Activated CD8-positive, alpha-beta T cell treated with anti-CD3 and anti-CD28 coated beads, Interleukin-2, amount 10 ng/mL, durations not matched to agents 7 days and 5 days (primary cell): ENCODE data around the gene PAGR1. TPM values are rescaled to one million over a fixed set of nuclear protein-coding genes. Genes with fewer than 3 reads are reported as not detected.
A peak's percentile ranks its signal among the peaks of the same experiment; 100 is the strongest.
"Not testable (repeated sequence)": the region's sequence is repeated elsewhere in the genome, so short reads cannot be mapped to it uniquely, and the experiment has no call there.

Experiments used
- ATAC-seq: fragments of 150-1000 bp; cut with Tn5 transposase; one replicate; pipeline ENCODE4 v1.10.0; 2021; ENCODE audit warnings: moderate library complexity
- CTCF ChIA-PET: fragments of 350-600 bp; sonication (Branson Sonifier 250); formaldehyde crosslinking; loops from one replicate; lab custom pipeline; 2021; ENCODE audit warnings: antibody characterized with exemption; lab: Charles Lee
- POLR2A ChIA-PET: fragments of 350-600 bp; sonication (Branson Sonifier 250); formaldehyde crosslinking; loops from one replicate; lab custom pipeline; 2021; ENCODE audit warnings: antibody characterized with exemption; lab: Charles Lee
- DNase-seq: peaks from one replicate; pipeline ENCODE4 v3.0.0-alpha.2; 2020
- H3K27ac Mint-ChIP-seq: one replicate; pipeline ENCODE4 v1.8.0; 2021; ENCODE audit warnings: mild to moderate bottlenecking, mixed read lengths
- H3K27me3 Mint-ChIP-seq: one replicate; pipeline ENCODE4 v1.8.0; 2021; ENCODE audit warnings: low read depth, mixed read lengths
- H3K36me3 Mint-ChIP-seq: one replicate; pipeline ENCODE4 v1.8.0; 2021; ENCODE audit warnings: low read depth, mixed read lengths
- H3K4me1 Mint-ChIP-seq: one replicate; pipeline ENCODE4 v1.8.0; 2021; ENCODE audit warnings: low read depth, mixed read lengths
- H3K4me3 Mint-ChIP-seq: one replicate; pipeline ENCODE4 v1.8.0; 2021; ENCODE audit warnings: mild to moderate bottlenecking, mixed read lengths
- H3K9me3 Mint-ChIP-seq: one replicate; pipeline ENCODE4 v1.8.0; 2022; ENCODE audit warnings: mixed read lengths; ENCODE audit not compliant: insufficient read depth
- total RNA-seq, 2 experiments: library from RNA; stranded (reverse); gene quantifications; one replicate each; pipeline ENCODE4 v1.2.3, GENCODE V29; 2021

PAGR1 gene
- total RNA-seq, 2 experiments from 2014 or later = 39.1 TPM

- Mint-ChIP-seq H3K27me3 (no peaks in the 10 kb centered on the region), H3K9me3 (no peaks in the 10 kb centered on the region), H3K27ac (peak overlapping the region; percentile 74), H3K4me1 (peaks cover 62% of the 10 kb centered on the region), H3K4me3 (peak overlapping the region; percentile 13), H3K36me3 (peaks cover 30% of the 10 kb centered on the region)
- ChIA-PET POLR2A (interaction anchor here (0.9 to 2.5 kb wide), 4 partner anchors 8 to 125 kb away, joined by 3 to 9 read pairs (median 6); partner anchors contain the start of gene PAGR1), CTCF (interaction anchor here (0.6 to 6.4 kb wide), 6 partner anchors 9 to 123 kb away, joined by 3 to 55 read pairs (median 6); partner anchors contain the start of gene PAGR1)
- ATAC-seq (peak; percentile 35), DNase-seq (peak; percentile 62)
Observed at GRCh38 chr16:29825145-29826044, 9.4 kb downstream of the PAGR1 start.

- Mint-ChIP-seq H3K4me1 (peaks cover 56% of the 10 kb centered on the region), H3K27me3 (no peaks in the 10 kb centered on the region), H3K36me3 (peaks cover 29% of the 10 kb centered on the region), H3K9me3 (no peaks in the 10 kb centered on the region), H3K4me3 (peak overlapping the region; percentile 63), H3K27ac (no peak overlapping the region)
- ChIA-PET POLR2A (interaction anchor here (0.8 to 2.5 kb wide), 8 partner anchors 9 to 142 kb away, joined by 3 to 9 read pairs (median 5); partner anchors contain the start of genes KCTD13, PAGR1 and PRRT2), CTCF (interaction anchor here (0.9 to 6.4 kb wide), 6 partner anchors 9 to 124 kb away, joined by 3 to 55 read pairs (median 6); partner anchors contain the start of genes KIF22 and PAGR1)
- DNase-seq = no peak
- no peak for ATAC-seq
Observed at GRCh38 chr16:29826342-29826695, 10.4 kb downstream of the PAGR1 start.

GRCh38 chr16:29830774-29831173 lies 14.8 kb downstream of the PAGR1 start:
- Mint-ChIP-seq H3K4me1 (peaks cover 19% of the 10 kb centered on the region), H3K27ac (no peak overlapping the region), H3K9me3 (no peaks in the 10 kb centered on the region), H3K4me3 (no peak overlapping the region), H3K27me3 (no peaks in the 10 kb centered on the region), H3K36me3 (peaks cover 37% of the 10 kb centered on the region)
- ChIA-PET POLR2A (no interaction called here), CTCF (no interaction called here)
- ATAC-seq = no peak
- no peak for DNase-seq

GRCh38 chr16:29831490-29831889 lies 15.5 kb downstream of the PAGR1 start:
- no peaks in the 10 kb centered on the region for H3K9me3 Mint-ChIP-seq
- no peak overlapping the region for H3K27ac Mint-ChIP-seq
- ATAC-seq = no peak
- CTCF ChIA-PET = interaction anchor here (4.0 kb wide), 1 partner anchor 17 kb away, joined by 22 read pairs; no protein-coding TSS in a partner anchor
- H3K4me1 Mint-ChIP-seq = peaks cover 12% of the 10 kb centered on the region
- H3K4me3 Mint-ChIP-seq = no peak overlapping the region
- H3K36me3 Mint-ChIP-seq = peaks cover 43% of the 10 kb centered on the region
- POLR2A ChIA-PET = no interaction called here
- DNase-seq = no peak
- H3K27me3 Mint-ChIP-seq = no peaks in the 10 kb centered on the region

GRCh38 chr16:29833219-29833618 lies 17.3 kb downstream of the PAGR1 start:
- H3K36me3 Mint-ChIP-seq = peaks cover 51% of the 10 kb centered on the region
- H3K4me3 Mint-ChIP-seq, H3K4me1 Mint-ChIP-seq, POLR2A ChIA-PET, H3K27ac Mint-ChIP-seq, DNase-seq, ATAC-seq, H3K9me3 Mint-ChIP-seq, H3K27me3 Mint-ChIP-seq: not testable (repeated sequence)
- CTCF ChIA-PET = interaction anchor here (0.9 to 4.0 kb wide), 2 partner anchors 15 to 23 kb away, joined by 3 to 22 read pairs; no protein-coding TSS in a partner anchor

GRCh38 chr16:29834079-29834478 lies 18.1 kb downstream of the PAGR1 start:
- Mint-ChIP-seq H3K4me3 (no peak overlapping the region), H3K36me3 (peaks cover 52% of the 10 kb centered on the region), H3K27me3 (no peaks in the 10 kb centered on the region), H3K27ac (no peak overlapping the region), H3K4me1 (no peaks in the 10 kb centered on the region), H3K9me3 (no peaks in the 10 kb centered on the region)
- POLR2A ChIA-PET = no interaction called here
- DNase-seq = no peak
- CTCF ChIA-PET = interaction anchor here (1.0 to 4.0 kb wide), 3 partner anchors 9 to 18 kb away, joined by 3 to 22 read pairs (median 4); partner anchors contain the start of gene PAGR1
- ATAC-seq = no peak

GRCh38 chr16:29835926-29836325 lies 20.0 kb downstream of the PAGR1 start:
- no peaks in the 10 kb centered on the region for H3K9me3 Mint-ChIP-seq
- peaks cover 57% of the 10 kb centered on the region for H3K36me3 Mint-ChIP-seq
- no peak overlapping the region for H3K27ac Mint-ChIP-seq
- DNase-seq (no peak), ATAC-seq (no peak)
- no peaks in the 10 kb centered on the region for H3K27me3 Mint-ChIP-seq
- H3K4me1 Mint-ChIP-seq = no peaks in the 10 kb centered on the region
- ChIA-PET CTCF (no interaction called here), POLR2A (no interaction called here)
- H3K4me3 Mint-ChIP-seq = no peak overlapping the region

GRCh38 chr16:29836623-29837022 lies 20.7 kb downstream of the PAGR1 start:
- Mint-ChIP-seq H3K9me3 (no peaks in the 10 kb centered on the region), H3K36me3 (peaks cover 53% of the 10 kb centered on the region), H3K27ac (no peak overlapping the region), H3K4me3 (no peak overlapping the region), H3K4me1 (no peaks in the 10 kb centered on the region), H3K27me3 (no peaks in the 10 kb centered on the region)
- POLR2A ChIA-PET = no interaction called here
- no peak for DNase-seq
- no peak for ATAC-seq
- CTCF ChIA-PET = no interaction called here

GRCh38 chr16:29837841-29838240 lies 21.9 kb downstream of the PAGR1 start:
- POLR2A ChIA-PET = interaction anchor here (2.1 kb wide), 1 partner anchor 10 kb away, joined by 7 read pairs; no protein-coding TSS in a partner anchor
- CTCF ChIA-PET = interaction anchor here (3.3 kb wide), 1 partner anchor 11 kb away, joined by 20 read pairs; no protein-coding TSS in a partner anchor
- no peak overlapping the region for H3K4me3 Mint-ChIP-seq
- ATAC-seq = no peak
- H3K36me3 Mint-ChIP-seq = peaks cover 52% of the 10 kb centered on the region
- no peaks in the 10 kb centered on the region for H3K4me1 Mint-ChIP-seq
- H3K9me3 Mint-ChIP-seq = no peaks in the 10 kb centered on the region
- no peaks in the 10 kb centered on the region for H3K27me3 Mint-ChIP-seq
- no peak for DNase-seq
- no peak overlapping the region for H3K27ac Mint-ChIP-seq

GRCh38 chr16:29839822-29840221 lies 23.9 kb downstream of the PAGR1 start:
- CTCF ChIA-PET = interaction anchor here (3.3 kb wide), 1 partner anchor 9 kb away, joined by 20 read pairs; no protein-coding TSS in a partner anchor

GRCh38 chr16:29840240-29840639 lies 24.3 kb downstream of the PAGR1 start:
- DNase-seq (no peak), ATAC-seq (no peak)
- Mint-ChIP-seq H3K4me3 (no peak overlapping the region), H3K9me3 (no peaks in the 10 kb centered on the region), H3K27me3 (no peaks in the 10 kb centered on the region), H3K36me3 (peaks cover 49% of the 10 kb centered on the region), H3K4me1 (no peaks in the 10 kb centered on the region), H3K27ac (peak overlapping the region; percentile 65)
- ChIA-PET CTCF (interaction anchor here (1.0 to 3.3 kb wide), 2 partner anchors 8 to 23 kb away, joined by 3 to 20 read pairs; no protein-coding TSS in a partner anchor), POLR2A (no interaction called here)

More at GRCh38 chr16:29839822-29840221, 23.9 kb downstream of the PAGR1 start:
- DNase-seq (no peak), ATAC-seq (no peak)
- POLR2A ChIA-PET = interaction anchor here (2.1 kb wide), 1 partner anchor 12 kb away, joined by 7 read pairs; no protein-coding TSS in a partner anchor
- Mint-ChIP-seq H3K4me1 (no peaks in the 10 kb centered on the region), H3K27me3 (no peaks in the 10 kb centered on the region), H3K36me3 (peaks cover 48% of the 10 kb centered on the region), H3K9me3 (no peaks in the 10 kb centered on the region), H3K27ac (no peak overlapping the region), H3K4me3 (no peak overlapping the region)
